IMR-90 (cell line): ENCODE results near the gene SIAH1. TPM values are rescaled to one million over a fixed set of nuclear protein-coding genes. Genes with fewer than 3 reads are reported as not detected.

Experiments used
- ATAC-seq: fragments of 200-7000 bp; cut with Tn5 transposase; 2 replicates; pipeline ENCODE4 v1.9.1; 2020; ENCODE audit warnings: low read depth, mild to moderate bottlenecking, moderate library complexity
- BruUV-seq: library from RNA; stranded (reverse); fragments of 400-500 nt; replicated peaks from 2 replicates; lab custom pipeline; 2021; lab: Mats Ljungman, UMichigan
- CTCF ChIA-PET: fragments of 300-600 bp; formaldehyde crosslinking; extraction: SDS; loops from one replicate; lab custom pipeline; 2021; ENCODE audit warnings: antibody characterized with exemption; lab: Yijun Ruan, JAX
- POLR2A ChIA-PET: fragments of 300-600 bp; sonication (Branson Sonifier 250); formaldehyde crosslinking; loops from one replicate; lab custom pipeline; 2022; ENCODE audit warnings: antibody characterized with exemption; ENCODE audit not compliant: unreplicated experiment; lab: Charles Lee
- DNase-seq: peaks from one replicate; pipeline ENCODE4 v3.0.0; 2013
- H2AFZ ChIP-seq: replicated peaks from 2 replicates; pipeline ENCODE3; 2013; ENCODE audit warnings: low read length, mild to moderate bottlenecking; ENCODE audit not compliant: poor library complexity
- H2AK5ac ChIP-seq: 2 replicates; pipeline ENCODE4 v1.6.1; 2013; ENCODE audit warnings: low read depth, low read length, inconsistent platforms
- H2AK9ac ChIP-seq: replicated peaks from 2 replicates; pipeline ENCODE3; 2013; ENCODE audit warnings: mild to moderate bottlenecking, low read depth, low read length, moderate library complexity; ENCODE audit not compliant: poor library complexity
- H2BK120ac ChIP-seq: 2 replicates; pipeline ENCODE4 v1.6.1; 2013; ENCODE audit warnings: low read depth, low read length, inconsistent platforms
- H2BK15ac ChIP-seq: 3 replicates; pipeline ENCODE4 v1.6.1; 2013; ENCODE audit warnings: low read depth, low read length, inconsistent platforms
- H2BK20ac ChIP-seq: 2 replicates; pipeline ENCODE4 v1.6.1; 2013; ENCODE audit warnings: low read depth, mild to moderate bottlenecking, inconsistent platforms, low read length, moderate library complexity
- H2BK5ac ChIP-seq: 2 replicates; pipeline ENCODE4 v1.6.1; 2013; ENCODE audit warnings: mild to moderate bottlenecking, low read depth, low read length, inconsistent platforms; ENCODE audit not compliant: poor library complexity, severe bottlenecking
- H3K14ac ChIP-seq: replicated peaks from 2 replicates; pipeline ENCODE4 v1.6.1; 2013; ENCODE audit warnings: low read depth, low read length, inconsistent platforms
- H3K18ac ChIP-seq: 2 replicates; pipeline ENCODE4 v1.6.1; 2013; ENCODE audit warnings: low read depth, low read length, control low read depth
- H3K23ac ChIP-seq: 2 replicates; pipeline ENCODE4 v1.6.1; 2013; ENCODE audit warnings: low read depth, low read length, inconsistent platforms
- H3K27ac ChIP-seq: 2 replicates; pipeline ENCODE4 v1.5.1; 2013; ENCODE audit warnings: mild to moderate bottlenecking, control low read depth, low read length; ENCODE audit not compliant: insufficient read depth
- H3K27me3 ChIP-seq: 2 replicates; pipeline ENCODE4 v1.6.1; 2013; ENCODE audit warnings: low read length; ENCODE audit not compliant: control insufficient read depth, insufficient read depth
- H3K36me3 ChIP-seq: 2 replicates; pipeline ENCODE4 v1.6.1; 2013; ENCODE audit warnings: low read length, mixed read lengths; ENCODE audit not compliant: control insufficient read depth, insufficient read depth
- H3K4ac ChIP-seq: 2 replicates; pipeline ENCODE4 v1.6.1; 2013; ENCODE audit warnings: low read depth, low read length, inconsistent platforms
- H3K4me1 ChIP-seq: 2 replicates; pipeline ENCODE4 v1.6.1; 2013; ENCODE audit warnings: low read length, mixed read lengths; ENCODE audit not compliant: control insufficient read depth, insufficient read depth
- H3K4me2 ChIP-seq: 2 replicates; pipeline ENCODE4 v1.6.1; 2013; ENCODE audit warnings: low read depth, mild to moderate bottlenecking, control low read depth, low read length, moderate library complexity
- H3K4me3 ChIP-seq: 2 replicates; pipeline ENCODE4 v1.5.1; 2013; ENCODE audit warnings: low read depth, mild to moderate bottlenecking, control low read depth, low read length, moderate library complexity; ENCODE audit not compliant: insufficient read depth
- H3K56ac ChIP-seq: 2 replicates; pipeline ENCODE4 v1.6.1; 2013; ENCODE audit warnings: low read length, inconsistent platforms; ENCODE audit not compliant: insufficient read depth; ENCODE audit errors: extremely low read depth
- H3K79me1 ChIP-seq, 2 experiments: 2 replicates each; pipeline ENCODE4 v1.6.1; 2013; ENCODE audit warnings: low read length in 2 of 2, inconsistent platforms in 1 of 2, low read depth in 1 of 2
- H3K9ac ChIP-seq: 2 replicates; pipeline ENCODE4 v1.6.1; 2013; ENCODE audit warnings: low read depth, low read length, control low read depth
- H3K9me1 ChIP-seq: 2 replicates; pipeline ENCODE4 v1.6.1; 2013; ENCODE audit warnings: low read length, inconsistent platforms; ENCODE audit not compliant: insufficient read depth
- H3K9me3 ChIP-seq: 2 replicates; pipeline ENCODE4 v1.6.1; 2013; ENCODE audit warnings: low read length; ENCODE audit not compliant: control insufficient read depth, insufficient read depth
- H4K20me1 ChIP-seq: 2 replicates; pipeline ENCODE4 v1.6.1; 2013; ENCODE audit warnings: low read length, inconsistent platforms; ENCODE audit not compliant: insufficient read depth
- H4K5ac ChIP-seq: 2 replicates; pipeline ENCODE4 v1.6.1; 2013; ENCODE audit warnings: mild to moderate bottlenecking, low read depth, low read length, control low read depth
- H4K8ac ChIP-seq, 2 experiments: 2 replicates each; pipeline ENCODE4 v1.6.1; 2013; ENCODE audit warnings: low read depth in 2 of 2, low read length in 2 of 2, control low read depth in 1 of 2, inconsistent platforms in 1 of 2
- H4K91ac ChIP-seq: 2 replicates; pipeline ENCODE4 v1.6.1; 2013; ENCODE audit warnings: low read depth, low read length, inconsistent platforms; ENCODE audit not compliant: insufficient read depth
- BHLHE40 ChIP-seq: fragments of 150-350 bp; IDR thresholded peaks from 2 replicates; pipeline ENCODE4 v1.6.1; 2016; ENCODE audit warnings: mild to moderate bottlenecking, low read depth, low read length
- CEBPB ChIP-seq: IDR thresholded peaks from 2 replicates; pipeline ENCODE4 v1.6.1; 2012; ENCODE audit warnings: low read depth, low read length, improper control_type of control experiment
- CHD1 ChIP-seq: IDR thresholded peaks from 2 replicates; pipeline ENCODE4 v1.6.1; 2012; ENCODE audit warnings: low read depth, low read length, improper control_type of control experiment
- FOS ChIP-seq: fragments of 150-350 bp; IDR thresholded peaks from 2 replicates; pipeline ENCODE4 v1.6.1; 2016; ENCODE audit warnings: low read depth, low read length
- MAFK ChIP-seq: IDR thresholded peaks from 2 replicates; pipeline ENCODE4 v1.6.1; 2012; ENCODE audit warnings: low read depth, low read length, improper control_type of control experiment
- MAZ ChIP-seq: IDR thresholded peaks from 2 replicates; pipeline ENCODE4 v1.6.1; 2012; ENCODE audit warnings: low read depth, mild to moderate bottlenecking, low read length, improper control_type of control experiment, moderate library complexity, borderline replicate concordance
- MXI1 ChIP-seq: IDR thresholded peaks from 2 replicates; pipeline ENCODE4 v1.6.1; 2012; ENCODE audit warnings: low read depth, mild to moderate bottlenecking, low read length, moderate library complexity, borderline replicate concordance
- NFE2L2 ChIP-seq: fragments of 150-350 bp; IDR thresholded peaks from 2 replicates; pipeline ENCODE4 v1.6.1; 2016; ENCODE audit warnings: low read depth, mild to moderate bottlenecking, low read length
- POLR2A ChIP-seq: IDR thresholded peaks from 2 replicates; pipeline ENCODE4 v1.6.1; 2012; ENCODE audit warnings: mild to moderate bottlenecking, low read depth, low read length
- RAD21 ChIP-seq: IDR thresholded peaks from 2 replicates; pipeline ENCODE4 v1.6.1; 2012; ENCODE audit warnings: low read length, improper control_type of control experiment
- RCOR1 ChIP-seq: IDR thresholded peaks from 2 replicates; pipeline ENCODE4 v1.6.1; 2012; ENCODE audit warnings: mild to moderate bottlenecking, low read length, improper control_type of control experiment; ENCODE audit not compliant: insufficient replicate concordance
- RFX5 ChIP-seq: IDR thresholded peaks from 2 replicates; pipeline ENCODE4 v1.8.0; 2012; ENCODE audit warnings: low read depth, mild to moderate bottlenecking, low read length, moderate library complexity
- SMC3 ChIP-seq: fragments of 150-350 bp; IDR thresholded peaks from 2 replicates; pipeline ENCODE4 v1.6.1; 2016; ENCODE audit warnings: low read depth, mild to moderate bottlenecking, antibody characterized with exemption, low read length, moderate library complexity
- WGBS, 2 experiments: methylation state at CpG; one replicate each; pipeline versions ENCODE4 v1.1.5 to v1.1.7; 2013; ENCODE audit warnings: missing lambda C conversion rate in 2 of 2; ENCODE audit not compliant: insufficient read length in 1 of 2; ENCODE audit errors: extremely low coverage in 2 of 2; 5-methylcytosine and 5-hydroxymethylcytosine counted together
- dilution Hi-C: fragments of 300-500 bp; cut with HindIII; formaldehyde crosslinking; loops from one replicate; pipeline ENCODE4 v1.14.3; 2018; ENCODE audit warnings: low sequenced_read_pairs; ENCODE audit not compliant: unreplicated experiment
- in situ Hi-C: fragments of 300-500 bp; cut with MboI; formaldehyde crosslinking; loops from 3 replicates; pipeline ENCODE4 v1.14.3; 2019; ENCODE audit warnings: low sequenced_read_pairs, inconsistent platforms, mixed read lengths
- intact Hi-C: fragments of 100-400 bp; cut with micrococcal nuclease; formaldehyde crosslinking; loops from 2 replicates; pipeline ENCODE4 v1.10.0; 2022
- polyA plus RNA-seq, 3 experiments: library from polyadenylated mRNA; depleted of rRNA; stranded (reverse); fragments of >200 nt; gene quantifications; 2 replicates each; pipeline ENCODE4 v1.2.3, GENCODE V29; 2012; ENCODE audit warnings: low replicate concordance in 1 of 3
- total RNA-seq: library from RNA; depleted of rRNA; stranded (reverse); fragments of >200 nt; gene quantifications from 2 replicates; pipeline ENCODE4 v1.2.3, GENCODE V29; 2012
- TF ChIP-seq, protein P1 (sequence below): fragments of 150-350 bp; IDR thresholded peaks from 2 replicates; pipeline ENCODE4 v1.6.1; 2016; ENCODE audit warnings: low read depth, mild to moderate bottlenecking, low read length, moderate library complexity, borderline replicate concordance
- TF ChIP-seq, protein P2 (sequence below): conservative IDR thresholded peaks from 2 replicates; pipeline ENCODE4 v1.5.1; 2012; ENCODE audit warnings: mild to moderate bottlenecking, low read depth, low read length, improper control_type of control experiment
- TF ChIP-seq, protein P3 (sequence below): fragments of 150-350 bp; IDR thresholded peaks from 2 replicates; pipeline ENCODE4 v1.6.1; 2017; ENCODE audit warnings: mild to moderate bottlenecking, antibody characterized with exemption, low read length, low read depth

SIAH1 gene
- total and polyA plus RNA-seq, 2 of the 4 experiments (the other 2 are of a cell fraction): 10.3 to 17.7 TPM

DNA sequence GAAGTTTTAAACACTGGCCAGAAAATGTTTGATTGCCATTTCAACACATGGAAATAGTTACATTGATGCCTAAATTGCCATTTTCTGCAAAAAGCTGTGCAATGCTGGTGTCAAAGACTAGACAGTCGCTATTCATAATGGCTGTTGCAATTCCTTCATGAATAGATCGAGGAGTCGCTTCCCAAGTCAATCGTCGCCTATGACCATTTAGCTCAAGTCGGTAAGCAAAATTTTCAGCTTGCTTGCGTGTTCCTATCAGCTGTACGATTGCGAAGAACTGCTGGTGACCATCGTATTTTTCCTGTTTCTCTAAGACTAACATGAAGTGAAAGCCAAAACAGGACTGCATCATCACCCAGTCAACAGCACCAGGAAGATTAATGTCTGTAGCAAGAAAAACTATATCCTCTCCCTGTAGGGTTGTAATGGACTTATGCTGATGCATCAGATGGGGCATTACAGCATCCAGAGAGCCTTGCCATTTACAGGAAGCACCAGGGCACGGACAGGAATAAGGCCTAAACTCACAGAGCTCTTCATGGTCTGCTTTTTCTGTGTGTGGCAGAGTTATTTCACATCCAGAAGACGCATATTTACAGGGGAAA is 23.6 kb downstream of the SIAH1 start:
- TF ChIP-seq CHD1 (no peak), MAZ (no peak), FOS (no peak), CEBPB (no peak), RAD21 (no peak), RCOR1 (no peak), BHLHE40 (no peak), RFX5 (no peak), POLR2A (no peak), NFE2L2 (no peak), MXI1 (no peak), SMC3 (no peak), MAFK (no peak)
- TF ChIP-seq, protein P1, sequence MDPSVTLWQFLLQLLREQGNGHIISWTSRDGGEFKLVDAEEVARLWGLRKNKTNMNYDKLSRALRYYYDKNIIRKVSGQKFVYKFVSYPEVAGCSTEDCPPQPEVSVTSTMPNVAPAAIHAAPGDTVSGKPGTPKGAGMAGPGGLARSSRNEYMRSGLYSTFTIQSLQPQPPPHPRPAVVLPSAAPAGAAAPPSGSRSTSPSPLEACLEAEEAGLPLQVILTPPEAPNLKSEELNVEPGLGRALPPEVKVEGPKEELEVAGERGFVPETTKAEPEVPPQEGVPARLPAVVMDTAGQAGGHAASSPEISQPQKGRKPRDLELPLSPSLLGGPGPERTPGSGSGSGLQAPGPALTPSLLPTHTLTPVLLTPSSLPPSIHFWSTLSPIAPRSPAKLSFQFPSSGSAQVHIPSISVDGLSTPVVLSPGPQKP: no peak
- TF ChIP-seq, protein P2, sequence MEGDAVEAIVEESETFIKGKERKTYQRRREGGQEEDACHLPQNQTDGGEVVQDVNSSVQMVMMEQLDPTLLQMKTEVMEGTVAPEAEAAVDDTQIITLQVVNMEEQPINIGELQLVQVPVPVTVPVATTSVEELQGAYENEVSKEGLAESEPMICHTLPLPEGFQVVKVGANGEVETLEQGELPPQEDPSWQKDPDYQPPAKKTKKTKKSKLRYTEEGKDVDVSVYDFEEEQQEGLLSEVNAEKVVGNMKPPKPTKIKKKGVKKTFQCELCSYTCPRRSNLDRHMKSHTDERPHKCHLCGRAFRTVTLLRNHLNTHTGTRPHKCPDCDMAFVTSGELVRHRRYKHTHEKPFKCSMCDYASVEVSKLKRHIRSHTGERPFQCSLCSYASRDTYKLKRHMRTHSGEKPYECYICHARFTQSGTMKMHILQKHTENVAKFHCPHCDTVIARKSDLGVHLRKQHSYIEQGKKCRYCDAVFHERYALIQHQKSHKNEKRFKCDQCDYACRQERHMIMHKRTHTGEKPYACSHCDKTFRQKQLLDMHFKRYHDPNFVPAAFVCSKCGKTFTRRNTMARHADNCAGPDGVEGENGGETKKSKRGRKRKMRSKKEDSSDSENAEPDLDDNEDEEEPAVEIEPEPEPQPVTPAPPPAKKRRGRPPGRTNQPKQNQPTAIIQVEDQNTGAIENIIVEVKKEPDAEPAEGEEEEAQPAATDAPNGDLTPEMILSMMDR: no peak
- TF ChIP-seq, protein P3, sequence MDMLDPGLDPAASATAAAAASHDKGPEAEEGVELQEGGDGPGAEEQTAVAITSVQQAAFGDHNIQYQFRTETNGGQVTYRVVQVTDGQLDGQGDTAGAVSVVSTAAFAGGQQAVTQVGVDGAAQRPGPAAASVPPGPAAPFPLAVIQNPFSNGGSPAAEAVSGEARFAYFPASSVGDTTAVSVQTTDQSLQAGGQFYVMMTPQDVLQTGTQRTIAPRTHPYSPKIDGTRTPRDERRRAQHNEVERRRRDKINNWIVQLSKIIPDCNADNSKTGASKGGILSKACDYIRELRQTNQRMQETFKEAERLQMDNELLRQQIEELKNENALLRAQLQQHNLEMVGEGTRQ: no peak
- no peak overlapping the region for H3K4me3 ChIP-seq
- H3K18ac ChIP-seq: no peak overlapping the region
- peaks cover 14% of the 10 kb centered on the region for H3K36me3 ChIP-seq
- ChIA-PET POLR2A (no interaction called here), CTCF (interaction anchor here (1.0 to 2.2 kb wide), 2 partner anchors 84 to 262 kb away, joined by 5 to 6 read pairs; no protein-coding TSS in a partner anchor)
- peaks cover 46% of the 10 kb centered on the region for H4K20me1 ChIP-seq
- no TSS peak for BruUV-seq
- H2AK5ac ChIP-seq: no peak overlapping the region
- H3K9me3 ChIP-seq: no peaks in the 10 kb centered on the region
- no peak overlapping the region for H3K4me2 ChIP-seq
- H2AK9ac ChIP-seq: no peak overlapping the region
- H3K4ac ChIP-seq: no peak overlapping the region
- H3K23ac ChIP-seq: no peak overlapping the region
- no peak overlapping the region for H2BK20ac ChIP-seq
- WGBS, 2 experiments: 98% methylated on average over 7 of the region's 12 CpGs; no CpG with 5 or more reads in 1 of the 2 experiments
- in situ Hi-C loops: no loop called here
- no peak overlapping the region for H2BK15ac ChIP-seq
- H4K5ac ChIP-seq: no peak overlapping the region
- peaks cover 24% of the 10 kb centered on the region for H3K9me1 ChIP-seq
- no peak for DNase-seq
- no peak overlapping the region for H2BK120ac ChIP-seq
- H3K9ac ChIP-seq: no peak overlapping the region
- peaks cover 6% of the 10 kb centered on the region for H3K4me1 ChIP-seq
- no peaks in the 10 kb centered on the region for H3K27me3 ChIP-seq
- no peak overlapping the region for H4K8ac ChIP-seq
- H3K27ac ChIP-seq: no peak overlapping the region
- H4K91ac ChIP-seq: no peak overlapping the region
- no peak for ATAC-seq
- no peak overlapping the region for H3K56ac ChIP-seq
- no peak overlapping the region for H2AFZ ChIP-seq
- H3K14ac ChIP-seq: no peak overlapping the region
- intact Hi-C loops: no loop called here
- no peak overlapping the region for H2BK5ac ChIP-seq
- peaks cover 26 to 73% of the 10 kb centered on the region in 2 experiments for H3K79me1 ChIP-seq
- dilution Hi-C loops: no loop called here
